Right ventricle myocardium superior (tissue), 1 donor: Measurements from ENCODE around the gene ATXN10. TPM values are rescaled to one million over a fixed set of nuclear protein-coding genes. Genes with fewer than 3 reads are reported as not detected.
"Not testable (repeated sequence)": the region's sequence is repeated elsewhere in the genome, so short reads cannot be mapped to it uniquely, and the experiment has no call there.

Experiments
- ATAC-seq: fragments of 200-7000 bp; cut with Tn5 transposase; one replicate; pipeline ENCODE4 v1.9.1; 2020; ENCODE audit warnings: mild to moderate bottlenecking; ENCODE audit not compliant: poor library complexity
- DNase-seq: peaks from one replicate; pipeline ENCODE4 v3.0.0-alpha.2; 2020
- intact Hi-C: fragments of 100-400 bp; cut with DNase I; formaldehyde crosslinking; loops from one replicate; pipeline ENCODE4 v1.11.2; 2022
- total RNA-seq: library from RNA; stranded (reverse); fragmentation: NEBNext Ultra II Directional; extraction: Animal tissue kit (Norgen Biotek cat#: 25700); gene quantifications from one replicate; pipeline ENCODE4 v1.2.1, GENCODE V29; 2021
- donor health status: DM: no; HTN: yes; CAD: no; lungs with severe emphysema.

ATXN10 gene
- total RNA-seq, 1 donor from 2014 or later = 119 TPM

DNA sequence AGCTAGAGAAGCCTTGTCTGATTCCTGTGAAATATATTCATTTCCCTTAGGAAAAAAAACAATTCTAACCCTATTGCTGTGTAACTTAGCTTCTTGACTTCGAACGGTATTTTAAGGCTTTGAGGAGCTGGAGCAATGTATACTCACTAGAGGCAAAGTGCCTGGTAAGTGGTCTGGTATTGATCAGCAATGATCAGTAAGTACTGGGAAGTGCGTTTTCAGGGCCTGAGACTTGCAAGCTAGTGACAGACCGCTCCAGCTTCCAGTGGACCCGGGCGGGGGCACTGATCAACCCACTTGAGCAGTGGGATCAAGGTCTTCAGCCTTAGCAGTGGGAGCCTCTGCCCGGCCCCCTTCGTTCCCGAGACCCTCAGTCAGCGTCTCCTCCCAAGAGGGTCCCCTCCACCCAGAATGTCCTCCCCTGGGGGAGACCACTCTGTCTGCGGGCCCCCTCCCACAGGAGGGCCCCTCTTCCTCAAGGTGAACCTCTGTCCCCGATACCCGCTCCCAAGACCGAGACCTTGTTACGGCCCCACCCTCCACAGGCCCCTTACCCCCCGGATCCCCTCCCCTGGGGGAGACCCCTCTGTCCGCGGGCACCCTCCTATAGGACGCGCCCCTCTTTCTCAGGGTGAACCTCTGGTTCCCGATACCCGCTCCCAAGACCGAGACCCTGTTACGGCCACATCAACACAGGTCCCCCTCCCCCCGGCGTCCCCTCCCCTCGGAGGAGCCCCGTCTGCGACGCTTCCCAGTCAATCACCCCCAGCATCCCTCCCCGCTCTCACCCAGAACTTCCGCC lies 452 bp upstream of the ATXN10 start:
- ATAC-seq (peak; percentile 16), DNase-seq (no peak)
- intact Hi-C loops = no loop called here

DNA sequence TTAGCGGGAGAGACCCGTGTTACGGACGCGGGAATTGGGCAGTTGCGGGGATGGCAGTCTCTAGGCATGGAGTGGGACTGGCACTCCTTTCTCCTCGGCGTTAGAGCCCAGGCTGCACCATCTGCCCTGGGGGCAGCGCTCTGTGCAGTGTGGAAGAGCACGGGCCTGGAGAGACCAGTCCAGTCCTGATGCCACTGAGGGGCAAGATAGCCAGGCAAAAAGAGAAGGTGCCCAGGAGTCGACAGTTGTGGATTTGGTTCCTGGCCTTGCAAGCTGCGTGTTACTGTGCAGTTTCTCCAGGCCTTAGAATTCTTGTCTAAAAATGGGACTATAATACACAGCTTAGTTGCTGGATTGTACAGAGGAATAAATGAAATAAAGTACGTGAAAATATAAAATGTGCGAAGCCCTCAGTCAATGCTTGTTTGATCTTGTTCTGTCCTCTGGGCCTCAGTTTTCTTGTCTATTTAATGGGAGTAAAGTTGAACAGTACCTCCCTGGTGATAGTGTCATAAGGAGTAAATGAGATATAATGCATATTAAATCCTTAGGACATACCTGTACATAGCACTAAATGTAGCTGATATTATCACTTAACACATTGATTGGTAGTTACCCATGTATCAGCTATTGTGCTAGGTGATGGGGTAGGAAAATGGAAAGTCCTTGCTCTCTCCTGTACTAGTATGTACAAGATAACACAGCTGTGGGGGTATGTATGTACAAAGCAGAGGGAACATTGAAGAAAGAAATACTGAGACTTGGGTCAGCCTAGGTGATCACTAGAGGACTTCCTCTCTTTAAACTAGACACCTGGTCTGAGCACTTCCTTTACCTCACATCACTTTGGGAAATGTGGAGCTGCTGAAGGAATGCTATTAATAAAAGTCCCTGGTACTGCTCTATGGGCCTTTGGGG lies 1.2 kb downstream of the ATXN10 start:
- ATAC-seq = peak; percentile 30
- DNase-seq = no peak
- intact Hi-C loops = no loop called here

DNA sequence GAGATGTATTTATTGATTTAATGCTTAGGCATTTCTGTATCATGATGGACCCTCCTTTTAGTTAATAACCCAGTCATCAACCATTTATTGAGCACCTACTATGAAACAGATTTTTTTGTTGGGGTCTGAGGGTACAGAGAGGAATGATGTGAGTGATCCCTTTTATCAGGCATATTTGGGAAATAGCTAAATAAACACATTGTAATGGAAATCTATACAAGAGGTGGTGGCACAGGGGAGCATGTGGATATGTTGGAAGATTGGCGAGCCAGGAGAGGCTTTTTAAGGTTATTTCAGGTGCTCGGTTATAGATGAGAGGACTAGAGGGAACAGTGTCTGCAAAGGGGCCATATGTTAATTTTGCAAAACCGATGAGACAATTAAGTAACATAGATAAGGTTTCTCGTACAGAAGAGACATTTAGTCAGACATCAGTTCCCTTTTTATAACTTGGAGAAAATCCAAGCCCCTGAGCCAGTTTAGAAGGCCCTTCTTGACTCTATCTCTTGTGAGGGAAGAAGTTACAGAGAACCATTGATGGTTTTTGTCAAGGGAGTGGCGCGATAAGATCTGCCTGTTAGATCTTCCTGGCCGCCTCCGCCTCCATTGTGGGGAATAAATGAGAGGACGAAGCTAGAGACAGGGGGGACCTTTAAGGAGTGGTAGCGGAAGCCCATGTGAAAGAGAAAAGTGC lies 2.0 kb downstream of the ATXN10 start:
- intact Hi-C loops = no loop called here
- DNase-seq (no peak), ATAC-seq (no peak)

DNA sequence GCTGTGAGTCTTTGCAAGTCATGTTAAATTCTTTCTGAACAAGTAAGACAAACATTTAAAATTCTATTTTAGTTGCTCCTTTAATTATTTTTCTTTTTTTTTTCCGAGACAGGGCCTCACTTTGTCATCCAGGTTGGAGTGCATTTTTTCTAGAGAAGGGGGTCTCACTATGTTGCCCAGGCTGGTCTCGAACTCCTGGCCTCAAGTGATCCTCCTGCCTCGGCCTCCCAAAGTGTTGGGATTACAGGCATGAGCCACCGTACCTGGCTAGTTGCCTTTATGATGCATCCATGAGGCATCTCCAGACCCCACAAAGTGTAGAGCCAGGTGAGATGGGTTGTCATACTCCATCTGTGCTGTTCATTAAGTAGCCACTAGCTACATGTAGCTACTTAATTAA lies 4.4 kb downstream of the ATXN10 start:
- intact Hi-C loops = no loop called here
- ATAC-seq (no peak), DNase-seq (no peak)

DNA sequence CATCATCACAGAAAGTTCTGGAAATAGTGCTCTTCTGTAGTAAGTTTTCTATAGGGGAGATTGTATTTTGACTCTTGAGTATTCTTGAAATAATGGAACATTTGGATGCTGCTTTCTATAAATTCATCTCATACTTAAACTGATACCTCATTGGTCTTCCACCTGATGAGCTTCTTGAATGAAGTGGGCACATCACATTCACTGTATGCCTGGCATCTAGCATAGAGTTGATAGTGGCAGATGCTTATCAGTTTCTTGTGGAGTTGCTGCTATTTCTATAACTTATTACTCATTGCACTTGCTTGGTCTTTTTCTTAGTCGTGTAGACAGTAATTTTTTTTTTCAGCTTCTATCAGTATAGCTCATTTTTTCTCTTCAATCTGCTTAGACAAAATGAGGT lies 5.4 kb downstream of the ATXN10 start:
- intact Hi-C loops = no loop called here
- ATAC-seq = no peak
- no peak for DNase-seq

DNA sequence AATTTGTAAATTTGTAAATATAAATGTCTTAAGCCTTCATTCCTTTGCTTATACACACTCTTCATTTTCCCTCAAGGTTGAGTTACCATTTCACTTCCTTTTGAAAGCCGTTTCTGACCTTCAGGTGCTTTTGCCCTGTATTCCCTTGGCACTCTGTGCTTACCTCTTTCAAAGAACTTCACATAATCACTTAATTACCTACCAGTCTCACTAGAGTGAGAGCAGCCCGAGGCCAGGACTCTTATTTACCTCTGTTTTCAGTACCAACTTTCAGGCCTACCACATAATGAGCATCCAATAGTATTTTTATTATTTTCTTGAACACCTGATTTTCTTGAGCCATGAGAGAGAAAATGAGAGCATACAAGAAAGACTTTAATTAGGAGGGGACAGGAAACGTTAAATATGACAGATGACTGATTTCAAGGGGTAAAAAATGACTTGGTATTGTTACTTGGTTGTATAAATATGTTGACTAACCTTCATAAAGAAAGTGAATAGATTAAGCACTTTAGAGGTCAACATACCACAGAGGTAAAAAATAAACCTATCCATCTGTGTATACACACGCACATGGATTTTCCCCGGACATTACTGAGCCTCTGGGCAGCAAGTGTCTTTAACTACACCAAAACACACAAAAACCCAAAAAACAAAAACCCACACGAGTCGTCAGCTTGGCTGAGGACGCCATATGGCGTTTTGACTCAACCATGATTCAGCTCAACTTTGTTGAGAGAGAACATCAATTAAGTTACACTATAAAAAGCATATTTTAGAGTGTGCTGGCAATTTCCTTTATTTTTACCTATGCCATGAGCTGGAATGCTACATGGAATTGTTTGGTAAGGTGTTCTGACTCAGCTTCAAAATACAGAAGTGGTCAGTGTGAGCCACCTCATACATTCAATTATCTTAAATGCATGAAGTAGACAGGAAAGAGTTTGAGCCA lies 7.6 kb downstream of the ATXN10 start:
- intact Hi-C loops = no loop called here
- DNase-seq (no peak), ATAC-seq (no peak)

DNA sequence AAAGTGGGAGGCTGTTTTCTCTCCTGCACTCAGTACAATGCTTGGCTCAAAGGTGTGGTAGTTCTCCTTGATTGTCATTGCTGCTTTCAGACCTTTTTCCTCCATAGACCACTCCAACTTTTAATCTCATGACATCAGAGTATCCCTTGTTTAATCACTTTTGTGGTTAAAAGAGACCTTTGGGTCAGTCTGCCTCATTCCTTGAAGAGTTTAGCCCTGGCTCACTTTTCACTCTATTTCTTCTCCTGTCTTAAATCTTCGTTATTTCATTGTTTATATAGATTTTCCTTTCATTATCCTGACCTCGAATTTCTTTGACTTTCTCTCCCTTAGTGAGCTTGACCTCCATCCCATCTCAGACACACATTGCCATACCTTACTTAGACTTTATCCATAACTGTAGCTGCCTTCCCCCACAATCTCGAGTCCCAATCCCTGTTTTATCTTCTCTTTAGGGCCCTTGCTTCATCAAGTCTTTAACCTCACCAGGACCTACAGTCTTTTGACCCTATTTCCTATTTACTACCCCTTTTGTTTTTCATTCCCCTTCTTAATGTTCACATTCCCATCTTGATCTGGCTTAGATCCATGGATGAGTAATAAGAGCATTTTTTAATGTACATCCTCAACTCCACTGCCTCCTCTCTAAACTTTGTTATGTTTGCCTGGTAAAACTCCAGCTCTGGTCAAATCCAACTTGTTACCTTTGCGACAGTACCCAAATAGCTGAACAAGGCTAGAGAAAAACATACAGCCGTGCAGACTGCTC lies 9.5 kb downstream of the ATXN10 start:
- no peak for ATAC-seq
- no peak for DNase-seq
- intact Hi-C loops = no loop called here

DNA sequence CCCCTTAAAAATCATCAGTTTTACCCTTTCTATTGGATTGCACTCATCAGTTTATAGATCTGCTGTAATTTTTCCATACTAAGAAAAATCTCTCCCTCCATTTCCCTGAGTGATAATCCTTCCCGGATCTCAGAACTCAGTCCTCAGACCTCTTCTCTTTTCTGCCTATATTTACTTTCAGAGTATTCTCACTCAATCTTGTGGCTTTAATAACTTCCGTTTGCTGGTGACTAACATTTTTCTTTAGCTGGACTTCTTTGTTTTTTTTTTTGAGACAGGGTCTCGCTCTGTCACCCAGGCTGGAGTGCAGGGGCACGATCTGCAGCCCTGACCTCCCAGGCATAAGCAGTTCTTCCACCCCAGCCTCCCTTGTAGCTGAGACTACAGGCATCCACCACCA lies 10.4 kb downstream of the ATXN10 start:
- DNase-seq = no peak
- intact Hi-C loops = no loop called here
- no peak for ATAC-seq

DNA sequence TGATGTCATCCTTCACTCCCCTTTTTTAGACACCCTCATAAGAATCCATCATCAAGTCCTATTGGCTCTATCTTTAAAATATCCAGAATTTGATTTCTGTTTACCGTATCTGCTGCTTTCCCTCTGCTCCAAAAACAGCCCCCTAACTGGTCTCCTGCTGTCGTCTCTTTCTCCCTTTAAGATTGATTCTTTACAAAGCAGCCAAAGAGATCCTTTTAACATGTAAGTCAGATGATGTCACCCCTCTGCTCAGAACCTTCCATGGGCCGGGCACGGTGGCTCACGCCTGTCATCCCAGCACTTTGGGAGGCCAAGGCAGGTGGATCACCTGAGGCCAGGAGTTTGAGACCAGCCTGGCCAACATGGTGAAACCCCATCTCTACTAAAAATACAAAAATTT lies 11.1 kb downstream of the ATXN10 start:
- DNase-seq, intact Hi-C loops, ATAC-seq: not testable (repeated sequence)

DNA sequence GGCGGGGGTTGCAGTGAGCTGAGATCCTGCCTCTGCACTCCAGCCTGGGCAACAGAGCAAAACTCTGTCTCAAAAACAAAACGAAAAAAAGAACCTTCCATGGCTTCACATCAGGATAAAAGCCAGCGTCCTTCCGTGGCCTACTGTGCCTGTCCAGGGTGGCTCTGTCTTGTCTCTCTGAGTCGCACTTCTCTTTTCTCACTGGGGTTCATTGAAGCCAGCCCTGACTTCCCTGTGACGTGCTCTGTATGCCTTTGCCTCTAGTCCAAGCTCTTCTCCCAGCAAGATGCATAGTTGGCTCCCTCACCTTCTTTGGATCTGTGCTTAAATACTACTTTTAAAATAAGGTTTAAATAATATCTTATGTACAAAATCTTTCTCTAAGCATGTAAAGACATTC lies 11.6 kb downstream of the ATXN10 start:
- peak; percentile 45 for ATAC-seq
- intact Hi-C loops = no loop called here
- DNase-seq = no peak

DNA sequence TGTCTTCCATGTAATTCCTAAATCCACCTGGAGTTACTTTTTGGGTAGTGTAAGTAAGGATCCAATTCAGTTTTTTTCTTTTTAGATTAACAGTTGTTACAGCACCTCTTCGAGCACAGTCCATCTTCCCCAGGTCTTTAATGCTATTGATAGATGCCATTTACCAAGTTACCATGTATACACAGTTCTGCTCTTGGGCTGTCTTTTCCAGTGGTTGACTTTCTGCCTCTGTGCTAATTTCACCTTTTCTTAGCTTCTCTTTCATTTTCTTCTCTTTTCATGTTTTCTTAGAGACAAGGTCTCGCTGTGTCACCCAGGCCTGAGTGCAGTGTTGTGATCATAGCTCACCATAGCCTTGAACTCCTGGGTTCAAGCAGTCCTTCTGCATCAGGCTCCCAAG lies 12.0 kb downstream of the ATXN10 start:
- DNase-seq (no peak), ATAC-seq (no peak)

DNA sequence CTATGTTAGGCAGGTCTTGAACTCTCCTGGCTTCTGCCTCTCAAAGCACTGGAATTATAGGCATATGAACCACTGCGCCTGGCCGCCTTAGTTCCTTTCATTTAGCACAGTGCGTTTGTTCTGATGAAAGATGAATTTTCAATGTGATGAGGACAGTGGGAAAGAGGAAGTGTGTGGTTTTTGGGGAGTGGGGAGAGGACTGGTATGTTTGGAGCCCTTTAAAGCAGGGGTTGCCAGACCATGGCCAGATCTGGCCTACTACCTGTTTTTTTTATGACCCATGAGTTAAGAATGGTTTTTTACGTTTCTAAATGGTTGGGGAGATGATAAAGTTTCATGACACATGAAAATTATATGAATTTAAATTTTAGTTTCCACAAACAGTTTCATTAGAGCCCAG lies 12.5 kb downstream of the ATXN10 start:
- no peak for ATAC-seq
- no peak for DNase-seq
- intact Hi-C loops = no loop called here

More for the DNA sequence above, 12.0 kb downstream of the ATXN10 start:
- intact Hi-C loops = no loop called here

DNA sequence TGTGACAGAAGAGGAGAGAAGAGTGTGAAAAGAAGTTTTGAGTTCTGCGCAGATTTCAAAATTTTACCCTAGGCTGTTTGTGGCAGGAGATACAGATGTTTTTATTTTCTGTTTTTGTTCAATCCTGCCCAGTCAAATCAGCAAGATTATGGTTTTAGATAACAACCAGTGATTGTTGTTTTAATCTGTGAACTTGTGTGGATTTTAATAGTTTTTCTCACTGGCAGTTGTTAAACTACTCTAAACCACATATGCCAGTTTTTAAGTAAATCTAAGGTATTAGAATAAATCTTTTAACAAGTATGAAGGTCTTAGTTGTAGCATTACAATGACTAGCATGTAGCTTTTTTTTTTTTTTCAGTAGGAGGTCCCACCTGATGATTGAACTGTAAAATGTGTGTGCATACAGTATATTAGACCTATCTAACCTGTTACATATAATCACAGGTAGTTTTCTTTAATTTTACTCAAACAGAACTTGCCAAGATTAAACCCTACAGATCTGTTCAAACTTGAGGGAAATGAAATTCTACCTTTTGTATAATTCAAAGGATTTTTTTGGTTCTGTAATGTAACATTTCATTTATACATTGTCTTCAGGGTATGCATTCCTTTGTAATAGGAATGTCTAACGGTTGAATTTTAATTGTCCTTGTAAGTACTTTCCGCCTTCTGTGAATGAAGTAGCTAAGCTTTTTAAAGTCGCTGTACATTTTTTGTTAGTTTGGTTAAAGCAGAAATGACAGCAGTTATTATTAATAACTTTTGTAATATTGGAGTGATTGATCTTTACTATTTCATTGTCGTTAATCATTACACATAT lies 13.3 kb downstream of the ATXN10 start:
- intact Hi-C loops = no loop called here
- no peak for ATAC-seq
- DNase-seq = no peak

DNA sequence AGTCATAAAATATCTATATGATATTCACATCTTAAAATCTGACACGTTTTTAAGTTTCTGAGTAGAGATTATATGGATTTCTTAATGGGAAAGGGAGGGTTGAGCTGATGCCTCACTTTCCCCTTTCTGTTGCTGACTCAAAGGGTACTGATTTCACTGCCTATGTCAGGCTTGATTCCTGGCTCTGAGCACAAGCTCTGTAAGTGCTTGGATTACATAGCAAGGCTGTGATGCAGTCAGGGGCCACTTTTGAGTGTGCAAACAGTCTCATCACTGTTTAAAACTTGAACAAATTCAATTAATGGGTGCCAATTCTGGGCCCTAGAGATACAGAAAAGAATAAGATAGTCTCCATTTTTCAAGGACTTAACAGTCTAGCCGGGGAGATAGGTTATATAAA lies 14.4 kb downstream of the ATXN10 start:
- intact Hi-C loops = no loop called here
- ATAC-seq (no peak), DNase-seq (no peak)

DNA sequence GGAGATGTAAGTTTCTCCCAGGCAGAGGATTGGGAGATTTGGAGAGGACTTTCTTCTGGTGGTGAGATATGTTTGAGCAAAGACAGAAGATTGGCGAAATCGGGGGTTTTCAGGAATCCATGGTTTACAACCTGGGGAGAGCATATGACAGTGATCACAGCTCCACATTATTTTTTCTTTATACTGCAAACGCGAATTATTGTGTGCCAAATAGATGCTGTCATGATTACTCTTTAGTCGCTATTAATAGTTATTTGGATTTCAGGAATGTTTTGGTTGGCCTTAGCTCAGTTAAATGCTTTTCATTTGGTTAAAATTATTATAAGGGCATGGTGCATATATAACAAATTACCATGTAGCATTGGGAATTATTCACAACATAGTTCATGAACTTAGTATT lies 15.2 kb downstream of the ATXN10 start:
- ATAC-seq = no peak
- intact Hi-C loops = no loop called here
- no peak for DNase-seq

DNA sequence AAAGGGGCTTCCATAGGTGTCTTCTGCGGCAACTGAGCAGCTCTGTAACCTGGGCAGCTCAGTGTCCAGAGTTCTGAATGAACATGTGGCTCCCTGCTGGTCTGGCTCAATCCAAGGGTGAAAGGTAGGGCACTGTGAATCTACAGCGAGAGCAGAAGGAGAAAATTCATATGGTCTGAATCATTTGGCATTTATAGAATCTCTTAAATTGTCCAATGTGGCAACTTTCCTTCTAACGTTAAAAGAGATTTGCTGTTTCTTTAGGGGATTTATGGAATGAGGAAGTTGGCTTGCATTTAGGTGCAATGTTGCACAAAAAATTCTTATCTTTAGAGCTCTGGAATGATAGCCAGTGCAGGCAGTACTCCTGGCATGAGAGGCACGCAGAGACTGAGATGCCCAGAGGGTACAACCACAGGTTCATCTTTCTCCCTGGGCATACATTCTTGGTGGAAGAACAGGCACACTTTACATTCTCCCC lies 17.0 kb downstream of the ATXN10 start:
- no peak for DNase-seq
- intact Hi-C loops = no loop called here
- peak; percentile 82 for ATAC-seq

DNA sequence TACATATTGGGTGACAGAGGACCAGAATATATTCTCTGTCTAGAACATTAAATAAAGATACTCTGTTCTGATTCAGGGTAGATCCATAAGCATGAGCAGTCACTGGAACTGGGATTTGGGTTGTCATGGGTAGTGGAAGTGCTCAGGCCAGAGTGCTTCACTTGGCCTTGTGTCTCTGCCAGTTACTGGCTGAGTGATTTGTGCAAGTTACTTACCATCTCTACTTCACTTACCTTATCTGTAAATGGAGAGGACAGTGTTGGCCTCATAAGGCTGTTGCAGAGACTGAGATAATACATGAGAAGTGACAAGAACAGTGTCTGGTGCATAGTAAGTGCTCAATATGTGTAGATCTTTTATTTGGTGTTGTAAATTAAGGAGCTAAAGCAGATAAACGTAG lies 17.6 kb downstream of the ATXN10 start:
- intact Hi-C loops = no loop called here
- no peak for DNase-seq
- peak; percentile 73 for ATAC-seq
